IMR-90 (cell line): ENCODE data around the gene SDHAF1. TPM values are rescaled to one million over a fixed set of nuclear protein-coding genes. Genes with fewer than 3 reads are reported as not detected.

Source experiments
- ATAC-seq: fragments of 200-7000 bp; cut with Tn5 transposase; 2 replicates; pipeline ENCODE4 v1.9.1; 2020; ENCODE audit warnings: low read depth, mild to moderate bottlenecking, moderate library complexity
- BruUV-seq: library from RNA; stranded (reverse); fragments of 400-500 nt; replicated peaks from 2 replicates; lab custom pipeline; 2021; lab: Mats Ljungman, UMichigan
- CTCF ChIA-PET: fragments of 300-600 bp; formaldehyde crosslinking; extraction: SDS; loops from one replicate; lab custom pipeline; 2021; ENCODE audit warnings: antibody characterized with exemption; lab: Yijun Ruan, JAX
- POLR2A ChIA-PET: fragments of 300-600 bp; sonication (Branson Sonifier 250); formaldehyde crosslinking; loops from one replicate; lab custom pipeline; 2022; ENCODE audit warnings: antibody characterized with exemption; ENCODE audit not compliant: unreplicated experiment; lab: Charles Lee
- DNase-seq: peaks from one replicate; pipeline ENCODE4 v3.0.0; 2013
- H2AFZ ChIP-seq: replicated peaks from 2 replicates; pipeline ENCODE3; 2013; ENCODE audit warnings: low read length, mild to moderate bottlenecking; ENCODE audit not compliant: poor library complexity
- H2AK5ac ChIP-seq: 2 replicates; pipeline ENCODE4 v1.6.1; 2013; ENCODE audit warnings: low read depth, low read length, inconsistent platforms
- H2AK9ac ChIP-seq: replicated peaks from 2 replicates; pipeline ENCODE3; 2013; ENCODE audit warnings: mild to moderate bottlenecking, low read depth, low read length, moderate library complexity; ENCODE audit not compliant: poor library complexity
- H2BK120ac ChIP-seq: 2 replicates; pipeline ENCODE4 v1.6.1; 2013; ENCODE audit warnings: low read depth, low read length, inconsistent platforms
- H2BK15ac ChIP-seq: 3 replicates; pipeline ENCODE4 v1.6.1; 2013; ENCODE audit warnings: low read depth, low read length, inconsistent platforms
- H2BK20ac ChIP-seq: 2 replicates; pipeline ENCODE4 v1.6.1; 2013; ENCODE audit warnings: low read depth, mild to moderate bottlenecking, inconsistent platforms, low read length, moderate library complexity
- H2BK5ac ChIP-seq: 2 replicates; pipeline ENCODE4 v1.6.1; 2013; ENCODE audit warnings: mild to moderate bottlenecking, low read depth, low read length, inconsistent platforms; ENCODE audit not compliant: poor library complexity, severe bottlenecking
- H3K14ac ChIP-seq: replicated peaks from 2 replicates; pipeline ENCODE4 v1.6.1; 2013; ENCODE audit warnings: low read depth, low read length, inconsistent platforms
- H3K18ac ChIP-seq: 2 replicates; pipeline ENCODE4 v1.6.1; 2013; ENCODE audit warnings: low read depth, low read length, control low read depth
- H3K23ac ChIP-seq: 2 replicates; pipeline ENCODE4 v1.6.1; 2013; ENCODE audit warnings: low read depth, low read length, inconsistent platforms
- H3K27ac ChIP-seq: 2 replicates; pipeline ENCODE4 v1.5.1; 2013; ENCODE audit warnings: mild to moderate bottlenecking, control low read depth, low read length; ENCODE audit not compliant: insufficient read depth
- H3K27me3 ChIP-seq: 2 replicates; pipeline ENCODE4 v1.6.1; 2013; ENCODE audit warnings: low read length; ENCODE audit not compliant: control insufficient read depth, insufficient read depth
- H3K36me3 ChIP-seq: 2 replicates; pipeline ENCODE4 v1.6.1; 2013; ENCODE audit warnings: low read length, mixed read lengths; ENCODE audit not compliant: control insufficient read depth, insufficient read depth
- H3K4ac ChIP-seq: 2 replicates; pipeline ENCODE4 v1.6.1; 2013; ENCODE audit warnings: low read depth, low read length, inconsistent platforms
- H3K4me1 ChIP-seq: 2 replicates; pipeline ENCODE4 v1.6.1; 2013; ENCODE audit warnings: low read length, mixed read lengths; ENCODE audit not compliant: control insufficient read depth, insufficient read depth
- H3K4me2 ChIP-seq: 2 replicates; pipeline ENCODE4 v1.6.1; 2013; ENCODE audit warnings: low read depth, mild to moderate bottlenecking, control low read depth, low read length, moderate library complexity
- H3K4me3 ChIP-seq: 2 replicates; pipeline ENCODE4 v1.5.1; 2013; ENCODE audit warnings: low read depth, mild to moderate bottlenecking, control low read depth, low read length, moderate library complexity; ENCODE audit not compliant: insufficient read depth
- H3K56ac ChIP-seq: 2 replicates; pipeline ENCODE4 v1.6.1; 2013; ENCODE audit warnings: low read length, inconsistent platforms; ENCODE audit not compliant: insufficient read depth; ENCODE audit errors: extremely low read depth
- H3K79me1 ChIP-seq, 2 experiments: 2 replicates each; pipeline ENCODE4 v1.6.1; 2013; ENCODE audit warnings: low read length in 2 of 2, inconsistent platforms in 1 of 2, low read depth in 1 of 2
- H3K9ac ChIP-seq: 2 replicates; pipeline ENCODE4 v1.6.1; 2013; ENCODE audit warnings: low read depth, low read length, control low read depth
- H3K9me1 ChIP-seq: 2 replicates; pipeline ENCODE4 v1.6.1; 2013; ENCODE audit warnings: low read length, inconsistent platforms; ENCODE audit not compliant: insufficient read depth
- H3K9me3 ChIP-seq: 2 replicates; pipeline ENCODE4 v1.6.1; 2013; ENCODE audit warnings: low read length; ENCODE audit not compliant: control insufficient read depth, insufficient read depth
- H4K20me1 ChIP-seq: 2 replicates; pipeline ENCODE4 v1.6.1; 2013; ENCODE audit warnings: low read length, inconsistent platforms; ENCODE audit not compliant: insufficient read depth
- H4K5ac ChIP-seq: 2 replicates; pipeline ENCODE4 v1.6.1; 2013; ENCODE audit warnings: mild to moderate bottlenecking, low read depth, low read length, control low read depth
- H4K8ac ChIP-seq, 2 experiments: 2 replicates each; pipeline ENCODE4 v1.6.1; 2013; ENCODE audit warnings: low read depth in 2 of 2, low read length in 2 of 2, control low read depth in 1 of 2, inconsistent platforms in 1 of 2
- H4K91ac ChIP-seq: 2 replicates; pipeline ENCODE4 v1.6.1; 2013; ENCODE audit warnings: low read depth, low read length, inconsistent platforms; ENCODE audit not compliant: insufficient read depth
- CHD1 ChIP-seq: IDR thresholded peaks from 2 replicates; pipeline ENCODE4 v1.6.1; 2012; ENCODE audit warnings: low read depth, low read length, improper control_type of control experiment
- ELK1 ChIP-seq: fragments of 150-350 bp; IDR thresholded peaks from 2 replicates; pipeline ENCODE4 v1.6.1; 2016; ENCODE audit warnings: low read depth, mild to moderate bottlenecking, low read length, moderate library complexity, borderline replicate concordance
- RFX5 ChIP-seq: IDR thresholded peaks from 2 replicates; pipeline ENCODE4 v1.8.0; 2012; ENCODE audit warnings: low read depth, mild to moderate bottlenecking, low read length, moderate library complexity
- SMC3 ChIP-seq: fragments of 150-350 bp; IDR thresholded peaks from 2 replicates; pipeline ENCODE4 v1.6.1; 2016; ENCODE audit warnings: low read depth, mild to moderate bottlenecking, antibody characterized with exemption, low read length, moderate library complexity
- WGBS, 2 experiments: methylation state at CpG; one replicate each; pipeline versions ENCODE4 v1.1.5 to v1.1.7; 2013; ENCODE audit warnings: missing lambda C conversion rate in 2 of 2; ENCODE audit not compliant: insufficient read length in 1 of 2; ENCODE audit errors: extremely low coverage in 2 of 2; 5-methylcytosine and 5-hydroxymethylcytosine counted together
- dilution Hi-C: fragments of 300-500 bp; cut with HindIII; formaldehyde crosslinking; loops from one replicate; pipeline ENCODE4 v1.14.3; 2018; ENCODE audit warnings: low sequenced_read_pairs; ENCODE audit not compliant: unreplicated experiment
- in situ Hi-C: fragments of 300-500 bp; cut with MboI; formaldehyde crosslinking; loops from 3 replicates; pipeline ENCODE4 v1.14.3; 2019; ENCODE audit warnings: low sequenced_read_pairs, inconsistent platforms, mixed read lengths
- intact Hi-C: fragments of 100-400 bp; cut with micrococcal nuclease; formaldehyde crosslinking; loops from 2 replicates; pipeline ENCODE4 v1.10.0; 2022
- polyA plus RNA-seq, 3 experiments: library from polyadenylated mRNA; depleted of rRNA; stranded (reverse); fragments of >200 nt; gene quantifications; 2 replicates each; pipeline ENCODE4 v1.2.3, GENCODE V29; 2012; ENCODE audit warnings: low replicate concordance in 1 of 3
- total RNA-seq: library from RNA; depleted of rRNA; stranded (reverse); fragments of >200 nt; gene quantifications from 2 replicates; pipeline ENCODE4 v1.2.3, GENCODE V29; 2012

Gene SDHAF1
- total and polyA plus RNA-seq, 2 of the 4 experiments (the other 2 are of a cell fraction), result 4.8 to 9.9 TPM

GRCh38 chr19:35975608-35976214 is 19.3 kb upstream of the SDHAF1 start:
- intact Hi-C loops (loop anchor here (1.0 kb wide), 1 partner anchor 12 kb away; no protein-coding TSS in a partner anchor), in situ Hi-C loops (no loop called here), dilution Hi-C loops (no loop called here)
- Histone ChIP-seq H3K4me1 (no peaks in the 10 kb centered on the region), H4K8ac (no peak overlapping the region), H2AFZ (no peak overlapping the region), H2AK9ac (no peak overlapping the region), H3K9ac (no peak overlapping the region), H3K18ac (no peak overlapping the region), H3K4me2 (no peak overlapping the region), H3K9me3 (no peaks in the 10 kb centered on the region), H4K5ac (no peak overlapping the region), H4K91ac (no peak overlapping the region), H3K9me1 (no peaks in the 10 kb centered on the region), H2BK120ac (no peak overlapping the region), H4K20me1 (no peaks in the 10 kb centered on the region), H3K4me3 (no peak overlapping the region), H3K14ac (no peak overlapping the region), H3K56ac (no peak overlapping the region), H2BK15ac (no peak overlapping the region), H3K79me1 (no peaks in the 10 kb centered on the region), H2AK5ac (no peak overlapping the region), H3K36me3 (no peaks in the 10 kb centered on the region), H2BK5ac (no peak overlapping the region), H3K4ac (no peak overlapping the region), H3K27me3 (peaks cover 9% of the 10 kb centered on the region), H3K23ac (no peak overlapping the region), H3K27ac (no peak overlapping the region), H2BK20ac (no peak overlapping the region)
- BruUV-seq, result no TSS peak
- POLR2A ChIA-PET, result no interaction called here
- TF ChIP-seq RFX5 (no peak), CHD1 (no peak), ELK1 (no peak), SMC3 (no peak)
- WGBS, 2 experiments, result 14% methylated on average over 1 of the region's 5 CpGs; no CpG with 5 or more reads in 1 of the 2 experiments
- peak; percentile 60; the same call in 1 of the 2 replicates for ATAC-seq
- CTCF ChIA-PET, result no interaction called here
- peak; percentile 26 for DNase-seq
